Stimulated activated CD8-positive, alpha-beta memory T cell treated with anti-CD3 and anti-CD28 coated beads, Interleukin-7, amount 100 ng/mL, for 48 hours (primary cell): Measurements from ENCODE around the gene ADAP1.
"Not testable (repeated sequence)": the region's sequence is repeated elsewhere in the genome, so short reads cannot be mapped to it uniquely, and the experiment has no call there.

Experiments
- DNase-seq, 2 donors: peaks; one replicate each; pipeline ENCODE4 v3.0.0-alpha.2; 2020; ENCODE audit warnings: low read depth in 1 of 2; ENCODE audit errors: extremely low read depth in 1 of 2

The ADAP1 gene

DNA sequence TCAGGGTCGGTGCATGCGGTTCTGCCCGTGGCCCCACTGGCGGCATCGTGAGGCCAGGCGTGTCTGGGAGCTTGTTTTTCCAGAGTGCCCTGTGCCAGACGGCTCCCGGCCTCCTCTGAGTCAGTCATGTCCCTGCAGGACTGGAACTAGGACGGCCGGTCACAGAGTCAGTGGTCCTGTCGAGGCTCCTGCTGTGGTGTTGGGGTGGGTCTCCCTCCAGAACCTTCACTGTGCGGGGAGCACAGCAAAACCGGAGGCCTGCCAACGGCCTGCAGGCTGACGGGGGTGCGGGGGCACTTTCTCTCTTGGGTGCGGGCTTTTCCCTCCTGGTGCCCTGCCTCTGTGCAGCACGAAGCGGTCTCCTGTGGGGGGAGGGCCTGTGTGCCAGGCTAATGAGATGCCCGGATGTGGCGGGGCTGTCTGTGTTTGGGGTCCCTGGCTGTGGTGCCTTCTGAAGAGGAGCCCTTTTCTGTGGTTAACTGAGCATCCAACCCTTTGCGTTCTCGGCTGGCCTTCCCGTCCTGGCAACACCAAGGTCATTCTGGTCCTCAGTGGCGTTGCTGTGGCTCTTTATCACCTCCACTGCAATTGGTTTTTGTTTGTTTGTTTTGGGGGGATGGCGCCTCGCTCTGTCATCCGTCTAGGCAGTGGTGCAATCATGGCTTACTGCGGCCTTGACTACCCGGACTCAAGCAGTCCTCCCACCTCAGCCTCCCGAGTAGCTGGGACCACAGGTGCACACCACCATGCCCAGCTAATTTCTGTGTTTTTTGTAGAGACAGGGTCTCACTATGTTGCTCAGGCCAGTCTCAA, 70.1 kb downstream of the ADAP1 start:
- DNase-seq: no peak

DNA sequence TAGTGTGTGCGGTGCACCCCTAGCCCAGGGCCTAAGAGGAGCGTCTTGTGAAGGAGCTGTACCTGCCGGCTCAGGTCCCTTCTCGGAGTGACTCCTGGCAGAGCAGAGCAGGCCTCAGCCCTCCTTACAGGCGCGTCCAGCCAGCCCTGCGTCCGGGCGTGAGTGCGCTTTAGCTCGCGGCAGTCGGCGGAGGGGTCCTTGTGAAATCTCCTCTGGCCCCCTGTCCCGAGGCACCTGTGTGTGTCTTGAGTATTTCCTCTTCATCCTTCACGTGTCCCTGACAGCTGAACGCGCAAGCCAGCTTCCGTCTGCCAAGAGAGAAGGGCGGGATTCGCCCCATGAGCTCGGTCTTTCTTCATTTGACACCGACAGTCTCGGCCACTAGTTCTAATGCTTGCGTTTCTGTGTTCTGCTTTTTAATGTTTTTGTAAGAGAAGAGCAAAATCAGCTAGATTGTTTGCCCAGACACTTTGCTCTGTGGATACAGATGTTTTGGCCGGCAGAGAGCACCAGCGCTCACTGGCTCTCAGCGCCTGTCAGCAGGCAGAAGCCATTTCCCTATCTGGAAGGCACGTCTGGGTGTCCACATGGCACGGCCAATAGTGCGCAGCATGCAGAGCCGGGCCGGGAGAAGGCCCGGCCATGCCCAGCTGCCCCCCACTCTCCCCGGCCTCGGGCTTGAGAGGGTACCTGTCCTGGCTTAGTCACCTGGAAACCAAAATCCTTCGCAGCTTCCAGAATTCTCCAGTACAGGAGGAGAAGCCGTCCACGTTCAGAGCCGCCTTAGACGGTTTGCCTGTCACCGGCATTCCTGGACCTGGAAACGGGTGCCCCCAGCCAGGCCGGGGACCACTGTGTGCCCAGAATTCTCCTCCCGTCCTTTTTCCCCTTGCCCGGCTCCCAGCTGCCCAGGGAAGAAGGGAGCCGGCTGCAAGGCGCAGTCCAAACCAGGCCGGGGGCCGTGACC, 71.1 kb downstream of the ADAP1 start:
- DNase-seq: no peak

DNA sequence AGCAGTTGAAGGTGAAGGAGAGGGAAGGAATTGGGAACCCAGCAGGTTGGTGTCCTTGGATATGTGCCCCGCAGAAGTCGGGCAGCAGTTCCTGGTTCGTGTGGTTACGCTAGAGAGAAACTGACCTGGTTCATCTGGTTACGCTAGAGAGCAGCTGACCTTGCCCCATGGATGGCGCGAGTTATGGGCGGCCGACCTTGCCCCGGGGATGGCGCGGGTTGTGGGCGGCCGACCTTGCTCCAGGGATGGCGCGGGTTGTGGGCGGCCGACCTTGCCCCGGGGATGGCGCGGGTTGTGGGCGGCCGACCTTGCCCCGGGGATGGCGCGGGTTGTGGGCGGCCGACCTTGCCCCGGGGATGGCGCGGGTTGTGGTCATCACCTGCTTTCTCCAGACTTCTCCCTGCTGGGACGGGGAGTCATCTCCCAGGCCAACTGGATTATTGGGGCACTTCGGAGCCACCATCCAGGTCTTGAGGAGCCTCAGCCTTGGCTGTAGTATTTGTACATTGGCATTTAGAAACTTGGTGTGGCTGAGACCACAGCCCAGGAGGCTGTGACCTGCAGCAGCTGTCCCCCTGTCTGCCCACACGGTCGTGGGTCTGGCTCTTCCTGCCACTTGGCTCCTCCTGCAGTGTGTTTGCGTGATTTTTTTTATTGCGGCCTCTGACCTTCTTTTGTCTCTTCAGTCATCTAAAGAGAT, 72.0 kb downstream of the ADAP1 start:
- no peak for DNase-seq

DNA sequence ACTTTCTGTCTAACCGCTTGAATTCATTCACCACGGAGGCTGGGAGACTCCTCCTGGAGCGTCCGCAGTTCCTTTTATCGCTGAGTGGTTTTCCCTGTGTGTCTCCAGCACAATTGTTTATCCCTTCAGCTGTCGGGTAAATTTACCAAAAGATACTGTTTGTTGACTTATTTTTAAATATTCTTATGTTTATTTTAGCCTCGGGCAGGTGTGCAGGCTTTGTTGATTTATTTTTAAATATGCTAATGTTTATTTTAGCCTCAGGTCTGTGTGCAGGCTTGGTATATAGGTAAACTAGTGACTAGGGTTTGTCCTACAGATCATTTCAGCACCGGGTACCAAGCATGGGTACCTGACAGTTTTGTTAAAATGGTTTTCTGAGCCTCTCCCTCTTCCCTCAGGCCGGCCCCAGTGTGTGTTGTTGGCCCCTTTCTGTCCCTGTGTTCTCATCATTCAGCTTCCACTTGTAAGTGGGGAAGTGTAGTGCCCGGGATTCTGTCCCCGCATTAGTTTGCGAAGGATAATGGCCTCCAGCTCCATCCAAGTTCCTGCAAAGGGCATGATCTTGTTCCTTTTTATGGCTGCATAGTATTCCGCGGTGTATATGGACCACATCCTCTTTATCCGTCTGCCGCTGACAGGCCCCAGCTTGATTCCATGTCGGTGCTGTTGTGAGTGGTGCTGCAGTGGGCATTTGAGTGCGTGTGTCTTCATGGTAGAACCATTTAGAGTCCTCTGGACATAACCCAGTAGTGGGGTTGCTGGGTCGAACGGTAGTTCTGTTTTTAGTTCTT, 72.8 kb downstream of the ADAP1 start:
- no peak for DNase-seq

DNA sequence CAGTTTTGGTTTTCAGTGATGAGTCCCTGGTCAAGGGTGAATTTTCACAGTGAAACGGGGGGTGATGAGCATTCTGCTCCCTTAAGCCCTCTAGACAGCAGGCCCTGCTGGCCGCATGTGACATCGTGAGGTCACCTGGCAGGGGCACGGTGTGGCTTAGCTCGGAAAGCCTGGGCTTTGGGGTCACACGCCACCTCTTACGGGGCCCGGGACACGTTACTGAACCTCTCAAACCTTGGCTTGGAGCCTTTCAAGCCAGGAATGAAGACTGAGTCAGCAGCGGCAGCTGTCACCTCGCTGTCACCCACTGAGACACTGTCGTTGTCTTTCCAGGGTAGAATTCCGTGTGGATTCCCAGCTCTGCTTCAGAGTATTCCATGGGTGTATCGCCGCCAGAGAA, 74.0 kb downstream of the ADAP1 start:
- no peak for DNase-seq

DNA sequence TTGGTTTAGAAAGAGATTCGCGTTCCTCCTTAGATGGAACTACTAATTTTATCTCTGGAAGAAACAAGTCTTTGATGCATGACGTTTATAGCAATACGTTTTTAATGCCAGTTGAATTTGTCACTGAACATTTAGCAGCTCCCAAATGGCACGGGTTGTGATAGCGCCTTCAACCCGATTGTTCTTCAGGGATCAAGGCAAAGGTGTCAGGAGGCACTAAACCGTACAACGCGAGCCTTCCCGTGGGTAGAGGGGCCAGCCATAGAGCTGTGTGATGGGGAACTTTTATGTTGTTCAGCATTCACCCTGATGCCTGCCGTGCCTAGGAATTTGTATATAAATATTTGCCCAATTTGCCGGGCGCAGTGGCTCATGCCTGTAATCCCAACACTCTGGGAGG, 74.8 kb downstream of the ADAP1 start:
- DNase-seq: no peak

DNA sequence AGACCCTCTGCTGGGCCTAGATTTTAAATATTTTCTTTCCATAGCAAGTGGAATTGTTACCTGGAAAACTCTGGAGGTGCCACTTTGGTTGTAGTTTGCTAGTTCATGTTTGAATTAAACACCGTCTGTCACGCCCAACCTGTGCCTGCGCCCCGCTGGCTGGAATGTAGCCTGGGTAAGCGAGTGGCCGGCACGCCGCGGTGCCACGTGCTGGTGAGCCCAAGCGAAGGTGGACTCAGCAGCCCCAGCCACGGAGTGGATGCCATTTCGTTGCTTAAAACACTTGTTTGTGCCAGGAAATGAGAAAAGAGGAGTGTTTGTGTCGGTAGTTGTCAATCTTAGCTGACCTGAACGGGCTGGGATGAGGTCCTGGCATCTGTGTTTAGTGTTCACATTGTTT, 75.4 kb downstream of the ADAP1 start:
- no peak for DNase-seq

DNA sequence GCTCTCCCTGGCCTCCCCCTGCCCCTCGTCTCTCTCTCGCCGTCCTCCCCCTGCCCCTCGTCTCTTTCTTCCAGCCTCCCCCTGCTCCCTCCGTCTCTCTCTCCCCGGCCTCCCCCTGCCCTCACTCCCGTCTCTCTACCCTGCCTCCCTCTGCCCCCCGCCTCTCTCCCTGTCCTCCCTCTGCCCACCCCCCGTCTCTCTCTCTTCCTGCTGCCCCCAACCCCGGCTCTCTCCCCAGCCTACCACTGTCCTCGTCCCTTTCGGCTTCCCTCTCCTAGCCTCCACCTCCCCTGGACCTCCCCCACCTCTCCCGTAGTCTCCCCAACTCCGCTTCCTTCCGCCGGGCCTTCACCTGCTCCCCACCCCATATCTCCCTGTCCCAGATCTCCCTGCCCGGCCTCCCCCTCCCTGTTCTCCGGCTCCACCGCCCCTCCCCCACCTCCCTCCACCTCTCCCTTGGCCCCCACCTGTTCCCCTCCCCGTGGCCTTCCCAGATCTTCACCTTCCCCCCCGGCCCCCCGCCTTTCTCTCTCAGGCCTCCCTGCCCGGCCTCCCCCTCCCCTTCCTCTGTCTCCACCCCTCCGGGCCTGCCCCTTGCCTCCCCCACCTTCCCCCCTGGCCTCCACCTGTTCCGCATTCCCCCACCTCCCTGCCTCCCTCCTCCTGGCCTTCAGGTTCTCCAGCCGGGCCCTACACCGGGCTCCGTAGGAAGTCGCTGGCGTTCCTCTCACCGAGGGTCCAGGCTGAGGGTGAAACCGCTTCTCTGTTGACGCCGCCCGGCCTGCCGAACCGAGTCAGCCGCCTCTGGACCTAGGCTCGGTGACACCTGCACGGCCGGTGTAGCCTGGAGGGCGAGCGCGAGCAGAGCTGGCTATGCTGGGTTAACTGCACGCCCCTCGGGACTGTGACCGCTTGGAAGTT, 76.9 kb downstream of the ADAP1 start:
- no peak for DNase-seq

DNA sequence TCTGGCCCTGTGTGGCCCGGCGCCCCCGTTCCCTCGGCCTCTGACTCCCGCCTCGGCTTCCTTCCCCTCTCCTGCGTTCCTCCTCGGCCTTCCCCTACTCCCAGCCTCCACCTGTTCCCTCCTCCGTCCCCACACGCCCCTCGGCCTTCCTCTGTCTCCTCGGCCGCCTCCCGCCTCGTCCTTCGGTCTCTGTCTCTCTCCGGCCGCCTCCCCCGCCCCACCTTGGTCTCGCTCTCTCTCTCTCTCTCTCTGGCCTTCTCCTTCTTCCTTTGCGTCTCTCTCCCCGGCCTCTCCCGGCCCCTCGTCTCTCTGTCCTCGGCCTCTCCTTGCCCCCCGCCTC, 77.5 kb downstream of the ADAP1 start:
- DNase-seq: no peak

DNA sequence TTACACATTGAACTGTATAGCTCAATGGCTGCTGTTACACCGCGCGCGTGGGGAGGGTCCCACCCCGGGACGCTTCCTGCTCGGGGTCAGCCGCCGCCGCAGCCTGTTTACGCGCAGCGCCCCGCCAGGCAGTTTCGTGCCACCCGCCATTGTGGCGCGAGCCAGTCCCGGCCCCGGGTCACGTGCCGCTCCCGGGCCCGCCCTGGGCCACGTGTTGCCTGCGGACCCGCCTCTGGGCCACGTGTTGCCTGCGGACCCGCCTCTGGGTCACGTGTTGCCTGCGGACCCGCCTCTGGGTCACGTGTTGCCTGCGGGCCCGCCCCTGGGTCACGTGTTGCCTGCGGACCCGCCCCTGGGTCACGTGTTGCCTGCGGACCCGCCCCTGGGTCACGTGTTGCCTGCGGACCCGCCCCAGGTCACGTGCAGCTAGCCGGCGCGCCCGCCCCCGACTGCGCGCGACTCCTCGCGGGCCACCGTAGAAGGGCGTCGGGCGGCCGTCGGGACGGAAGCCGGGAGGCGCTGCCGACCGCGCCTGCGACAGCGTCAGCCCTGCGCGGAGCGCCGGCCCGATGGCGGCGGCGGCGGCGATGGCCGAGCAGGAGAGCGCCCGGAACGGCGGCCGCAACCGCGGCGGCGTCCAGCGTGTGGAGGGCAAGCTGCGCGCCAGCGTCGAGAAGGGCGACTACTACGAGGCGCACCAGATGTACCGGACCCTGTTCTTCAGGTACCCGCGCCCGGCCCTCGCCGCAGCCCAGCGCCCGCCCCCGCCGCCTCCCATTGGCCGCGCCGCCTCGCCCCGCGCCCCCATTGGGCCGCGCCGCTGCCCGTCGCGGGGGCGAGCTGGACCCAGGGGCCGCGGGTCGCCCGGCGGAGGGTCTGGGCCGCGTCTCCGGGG, 78.2 kb downstream of the ADAP1 start, which contains the start of gene GET4:
Gene GET4 (plus strand): TSS at position 478 of the 895 bp plus-strand sequence. CDS start 92 bp downstream, at position 570.
- DNase-seq: peak; percentile 93

DNA sequence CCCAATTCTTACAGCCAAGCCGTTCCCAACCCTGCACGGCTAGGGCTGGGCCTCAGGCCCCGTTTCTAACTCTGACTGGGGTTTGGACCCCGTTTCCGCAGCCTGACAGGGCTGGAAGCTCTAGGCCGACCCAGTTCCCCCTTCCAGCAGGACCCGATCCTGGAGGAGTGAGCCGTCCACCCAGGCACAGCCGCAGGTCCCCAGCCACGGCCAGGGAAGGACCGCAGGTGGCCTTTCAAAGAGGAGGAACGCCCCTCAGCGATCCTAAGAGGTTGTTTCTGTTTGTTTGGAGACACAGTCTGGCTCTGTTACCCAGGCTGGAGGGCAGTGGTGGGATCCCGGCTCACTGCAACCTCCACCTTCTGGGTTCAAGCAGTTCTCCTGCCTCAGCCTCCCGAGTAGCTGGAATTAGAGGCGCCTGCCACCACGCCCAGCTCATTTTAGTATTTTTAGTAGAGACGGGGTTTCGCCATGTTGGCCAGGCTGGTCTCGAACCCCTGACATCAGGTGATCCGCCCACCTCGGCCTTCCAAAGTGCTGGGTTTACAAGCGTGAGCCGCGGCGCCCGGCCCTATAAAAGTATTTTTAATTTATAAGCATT, 78.9 kb downstream of the ADAP1 start:
- DNase-seq: no peak

DNA sequence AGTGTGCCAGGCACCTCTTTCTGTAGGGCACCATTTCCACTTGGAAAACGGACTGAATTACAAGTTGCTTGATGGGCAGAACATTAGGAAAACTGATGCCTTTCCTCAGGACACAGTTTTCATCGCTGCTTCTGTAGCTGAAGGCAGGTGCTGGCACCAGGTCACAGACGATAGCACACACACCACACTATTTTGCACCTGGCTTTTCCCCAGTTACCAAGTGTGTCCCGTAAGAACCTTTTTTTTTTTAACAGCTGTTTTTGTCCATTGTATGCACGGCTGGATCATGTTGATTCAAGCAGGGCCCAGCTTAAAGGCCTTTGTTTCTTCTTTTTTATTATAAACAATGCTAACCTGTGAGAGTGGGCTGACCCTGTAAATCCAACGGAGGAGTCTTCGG, 79.4 kb downstream of the ADAP1 start:
- DNase-seq: no peak

DNA sequence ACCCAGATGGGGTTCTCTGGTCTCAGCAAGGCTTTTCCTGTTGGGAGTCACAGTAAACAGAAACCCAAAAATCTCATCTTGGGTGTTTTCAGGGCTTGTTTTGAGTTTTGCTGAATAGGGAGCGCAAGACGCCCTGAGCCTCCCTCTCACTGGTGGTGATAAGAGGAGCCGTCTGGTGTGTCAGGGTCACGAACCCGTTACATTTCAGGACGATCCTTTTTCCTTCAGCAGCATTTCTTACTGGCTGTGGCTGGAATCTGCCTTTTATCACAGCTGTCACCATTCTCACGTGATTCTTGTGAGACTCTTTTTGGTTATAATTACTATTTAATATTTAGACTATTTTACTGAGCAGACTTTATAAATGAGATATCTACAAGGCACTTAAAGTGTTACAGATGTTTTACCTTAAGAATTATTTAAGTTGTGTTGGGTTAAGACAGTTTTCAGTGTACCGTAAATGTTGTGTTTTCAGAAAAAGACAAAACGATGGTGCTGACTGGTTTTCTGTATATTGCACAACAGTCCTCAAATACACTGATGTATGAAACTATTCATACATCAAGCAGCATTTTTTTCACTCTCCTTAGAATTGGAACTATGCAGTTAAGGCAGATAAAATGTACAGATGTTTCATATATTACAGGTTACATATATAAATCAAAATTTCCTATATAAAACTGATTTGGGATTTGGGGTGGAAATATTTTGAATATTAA, 80.3 kb downstream of the ADAP1 start:
- DNase-seq: no peak

DNA sequence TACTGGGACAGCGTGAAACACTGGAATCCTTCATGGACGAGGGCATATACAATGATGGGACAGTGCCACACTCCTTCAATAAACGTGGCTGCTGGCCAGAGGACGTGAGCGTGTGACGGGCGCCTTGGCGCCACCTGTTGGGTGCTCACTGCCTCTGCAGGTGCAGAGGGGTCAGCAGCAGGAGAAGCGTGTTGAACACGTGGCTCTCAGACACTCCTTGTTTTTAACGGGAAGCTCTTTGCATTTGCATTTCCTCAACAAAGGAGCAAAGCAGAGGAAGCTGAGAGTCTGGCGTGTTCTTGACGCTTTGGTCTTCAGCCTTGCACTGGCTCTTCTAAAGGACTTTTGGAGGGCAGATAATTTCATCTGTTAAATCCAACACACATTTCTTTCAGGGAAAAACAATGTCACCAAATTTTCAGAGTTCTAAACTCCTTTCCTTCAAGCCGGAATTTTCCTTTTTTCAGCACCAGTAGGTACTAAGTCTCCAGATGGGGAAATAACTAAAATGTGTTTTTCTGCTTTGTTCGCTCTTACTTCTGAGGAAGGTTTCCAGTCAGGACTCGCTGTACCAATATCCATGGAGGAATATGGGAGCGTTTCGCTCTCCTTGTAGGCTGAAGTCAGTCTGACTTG, 81.0 kb downstream of the ADAP1 start:
- peak; percentile 47 to 56 for DNase-seq

DNA sequence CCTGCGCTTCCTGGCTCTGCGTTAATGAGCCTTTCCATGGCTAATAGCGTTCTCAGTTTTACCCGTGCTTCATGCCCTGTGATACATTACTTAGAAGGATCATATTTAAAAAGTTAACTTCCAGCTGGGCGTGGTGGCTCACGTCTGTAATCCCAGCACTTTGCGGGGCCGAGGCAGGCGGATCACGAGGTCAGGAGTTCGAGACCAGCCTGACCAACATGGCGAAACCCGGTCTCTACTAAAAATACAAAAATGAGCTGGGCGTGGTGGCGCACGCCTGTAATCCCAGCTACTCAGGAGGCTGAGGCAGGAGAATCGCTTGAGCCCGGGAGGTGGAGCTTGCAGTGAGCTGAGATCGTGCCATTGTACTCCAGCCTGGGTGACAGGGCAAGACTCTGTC, 81.8 kb downstream of the ADAP1 start:
- DNase-seq: not testable (repeated sequence)

DNA sequence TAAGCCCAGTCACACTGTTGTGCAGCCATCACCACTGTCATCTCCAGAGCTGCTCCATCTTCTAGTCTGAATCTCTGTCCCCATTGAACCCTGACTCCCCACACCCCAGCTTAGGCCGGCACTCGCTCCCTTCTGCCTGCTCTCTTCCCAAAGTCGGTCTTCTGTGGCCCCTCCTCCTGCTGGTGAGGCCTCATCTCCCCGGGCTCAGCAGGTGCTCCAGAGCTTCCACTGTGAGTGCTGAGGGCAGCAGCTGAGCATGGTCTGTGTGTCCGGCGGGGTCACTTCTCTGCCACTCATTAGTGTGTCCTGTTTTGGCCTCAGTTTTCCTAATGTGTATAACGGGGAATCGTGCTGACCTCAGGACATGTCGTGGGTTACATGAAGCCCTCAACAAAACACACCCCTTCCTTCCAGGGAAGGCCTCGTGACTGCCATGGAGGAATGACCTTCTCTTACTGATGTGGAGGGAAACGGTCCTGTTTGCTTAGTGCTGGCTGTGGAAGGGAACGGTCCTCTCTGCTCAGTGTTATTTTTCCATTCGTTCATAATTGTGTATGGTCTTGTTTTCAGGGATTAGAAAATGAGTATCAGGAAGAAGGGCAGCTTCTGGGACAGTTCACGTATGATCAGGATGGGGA, 82.5 kb downstream of the ADAP1 start:
- no peak for DNase-seq
